WTC11 (cell line): ENCODE data around the gene IL11RA. TPM values are rescaled to one million over a fixed set of nuclear protein-coding genes. Genes with fewer than 3 reads are reported as not detected.

Experiments
- ATAC-seq: fragments of 200-7000 bp; cut with Tn5 transposase; 2 replicates; pipeline ENCODE4 v1.10.0; 2021; ENCODE audit warnings: mild to moderate bottlenecking, moderate library complexity
- CTCF ChIA-PET: fragments of 300-600 bp; sonication (Branson Sonifier 250); formaldehyde crosslinking; loops from one replicate; lab custom pipeline; 2021; ENCODE audit warnings: antibody characterized with exemption; lab: Charles Lee
- POLR2A ChIA-PET: fragments of 350-600 bp; sonication (Branson Sonifier 250); formaldehyde crosslinking; loops from one replicate; lab custom pipeline; 2021; ENCODE audit warnings: antibody characterized with exemption; lab: Charles Lee
- DNase-seq: peaks from one replicate; pipeline ENCODE4 v3.0.0; 2021; ENCODE audit warnings: low spot score
- H3K27ac Mint-ChIP-seq: 2 replicates; pipeline ENCODE4 v1.8.0; 2021; ENCODE audit warnings: mixed read lengths
- H3K27me3 Mint-ChIP-seq: 2 replicates; pipeline ENCODE4 v1.8.0; 2021; ENCODE audit warnings: low read depth, mild to moderate bottlenecking, moderate library complexity, mixed read lengths
- H3K36me3 Mint-ChIP-seq: 2 replicates; pipeline ENCODE4 v1.8.0; 2021; ENCODE audit warnings: mixed read lengths
- H3K4me1 Mint-ChIP-seq: 2 replicates; pipeline ENCODE4 v1.8.0; 2022; ENCODE audit warnings: mixed read lengths
- H3K4me3 Mint-ChIP-seq: 2 replicates; pipeline ENCODE4 v1.8.0; 2021; ENCODE audit warnings: mild to moderate bottlenecking, moderate library complexity, mixed read lengths
- H3K9me3 Mint-ChIP-seq: 2 replicates; pipeline ENCODE4 v1.8.0; 2021; ENCODE audit warnings: mixed read lengths
- AR ChIP-seq: fragments of 250-450 bp; sonication (Bioruptor Pico); IDR thresholded peaks from 2 replicates; pipeline ENCODE4 v1.9.0; 2021; ENCODE audit warnings: mild to moderate bottlenecking
- ELF4 ChIP-seq: sonication (generic); formaldehyde crosslinking; IDR thresholded peaks from 2 replicates; pipeline ENCODE4 v1.8.1; 2022; ENCODE audit warnings: low read depth, mild to moderate bottlenecking, moderate library complexity, missing genetic modification reagents
- FOXP4 ChIP-seq: sonication (generic); formaldehyde crosslinking; IDR thresholded peaks from 2 replicates; pipeline ENCODE4 v1.8.0; 2022; ENCODE audit warnings: mild to moderate bottlenecking, missing genetic modification reagents
- GABPB1 ChIP-seq: sonication (generic); formaldehyde crosslinking; IDR thresholded peaks from 2 replicates; pipeline ENCODE4 v1.8.1; 2023; ENCODE audit warnings: mild to moderate bottlenecking, missing genetic modification reagents
- HMGA2 ChIP-seq: fragments of 250-450 bp; sonication (Bioruptor Pico); IDR thresholded peaks from 2 replicates; pipeline ENCODE4 v1.4.0; 2021; ENCODE audit warnings: mild to moderate bottlenecking, moderate library complexity
- IRF2 ChIP-seq: sonication (generic); formaldehyde crosslinking; IDR thresholded peaks from 2 replicates; pipeline ENCODE4 v1.8.0; 2022; ENCODE audit warnings: low read depth, missing genetic modification reagents, borderline replicate concordance
- JUN ChIP-seq: sonication (generic); formaldehyde crosslinking; IDR thresholded peaks from 2 replicates; pipeline ENCODE4 v1.8.0; 2023; ENCODE audit warnings: mild to moderate bottlenecking, missing genetic modification reagents
- KAT7 ChIP-seq: sonication (generic); formaldehyde crosslinking; IDR thresholded peaks from 2 replicates; pipeline ENCODE4 v1.8.1; 2023; ENCODE audit warnings: missing genetic modification reagents, mild to moderate bottlenecking, borderline replicate concordance
- NR2C2 ChIP-seq: sonication (generic); formaldehyde crosslinking; IDR thresholded peaks from 2 replicates; pipeline ENCODE4 v1.8.0; 2022; ENCODE audit warnings: mild to moderate bottlenecking, missing genetic modification reagents
- RELA ChIP-seq: sonication (generic); formaldehyde crosslinking; IDR thresholded peaks from 2 replicates; pipeline ENCODE4 v1.8.1; 2022; ENCODE audit warnings: missing genetic modification reagents, mild to moderate bottlenecking, borderline replicate concordance
- RORB ChIP-seq: fragments of 250-450 bp; sonication (Bioruptor Pico); IDR thresholded peaks from 2 replicates; pipeline ENCODE4 v1.9.0; 2021; ENCODE audit warnings: mild to moderate bottlenecking
- SMAD3 ChIP-seq: sonication (generic); formaldehyde crosslinking; IDR thresholded peaks from 2 replicates; pipeline ENCODE4 v1.8.0; 2022; ENCODE audit warnings: missing genetic modification reagents, mild to moderate bottlenecking, borderline replicate concordance
- SOX15 ChIP-seq: fragments of 250-450 bp; sonication (Bioruptor Pico); IDR thresholded peaks from 2 replicates; pipeline ENCODE4 v1.9.0; 2021; ENCODE audit warnings: mild to moderate bottlenecking
- TEAD4 ChIP-seq: sonication (generic); formaldehyde crosslinking; IDR thresholded peaks from 2 replicates; pipeline ENCODE4 v1.8.0; 2022; ENCODE audit warnings: mild to moderate bottlenecking, missing genetic modification reagents
- ZNF219 ChIP-seq: sonication (generic); formaldehyde crosslinking; IDR thresholded peaks from 2 replicates; pipeline ENCODE4 v1.8.0; 2023; ENCODE audit warnings: missing genetic modification reagents, mild to moderate bottlenecking, borderline replicate concordance
- ZNF317 ChIP-seq: sonication (generic); formaldehyde crosslinking; IDR thresholded peaks from 2 replicates; pipeline ENCODE4 v1.8.1; 2023; ENCODE audit warnings: low read depth, mild to moderate bottlenecking, moderate library complexity, missing genetic modification reagents, borderline replicate concordance
- ZNF396 ChIP-seq: fragments of 250-450 bp; sonication (Bioruptor Pico); IDR thresholded peaks from 2 replicates; pipeline ENCODE4 v1.8.0; 2021; ENCODE audit warnings: mild to moderate bottlenecking, moderate library complexity, borderline replicate concordance
- total RNA-seq: library from RNA; stranded (reverse); gene quantifications from 3 replicates; pipeline ENCODE4 v1.2.3, GENCODE V29; 2021
- TF ChIP-seq, protein P1 (sequence below): sonication (generic); formaldehyde crosslinking; conservative IDR thresholded peaks from 2 replicates; pipeline ENCODE4 v1.8.1; 2022; ENCODE audit warnings: mild to moderate bottlenecking, missing genetic modification reagents
- TF ChIP-seq, protein P2 (sequence below): sonication (generic); formaldehyde crosslinking; conservative IDR thresholded peaks from 2 replicates; pipeline ENCODE4 v1.8.1; 2023; ENCODE audit warnings: mild to moderate bottlenecking, low read depth, missing genetic modification reagents, moderate library complexity

IL11RA gene
- total RNA-seq, 1 experiment from 2014 or later = 8.6 TPM

DNA sequence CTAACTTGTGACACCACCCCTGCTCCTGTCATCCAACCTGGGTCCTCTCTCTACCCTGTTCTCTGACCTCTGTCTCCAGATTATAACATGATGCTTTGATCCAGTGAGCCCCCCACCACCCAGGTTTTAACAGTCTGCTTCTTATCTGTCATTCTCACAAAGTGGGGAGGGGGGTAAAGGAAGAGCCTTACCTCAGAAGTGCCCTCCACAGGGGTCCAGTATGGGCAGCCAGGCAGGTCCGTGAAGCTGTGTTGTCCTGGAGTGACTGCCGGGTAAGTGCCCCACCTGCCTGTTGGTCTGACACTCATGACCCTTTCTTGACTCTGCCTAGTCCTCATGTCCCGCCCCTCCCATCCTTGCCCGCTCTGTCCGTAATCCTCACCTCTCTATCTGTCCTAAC is 3.4 kb downstream of the IL11RA start:
- ChIA-PET CTCF (interaction anchor here (0.7 to 2.6 kb wide), 5 partner anchors 9 to 46 kb away, joined by 3 to 12 read pairs (median 7); partner anchors contain the start of gene GALT), POLR2A (no interaction called here)
- H3K4me1 Mint-ChIP-seq = peaks cover 29% of the 10 kb centered on the region
- DNase-seq (no peak), ATAC-seq (no peak)
- no peak overlapping the region for H3K27ac Mint-ChIP-seq
- no peaks in the 10 kb centered on the region; the same call in 1 of the 2 replicates for H3K27me3 Mint-ChIP-seq
- TF ChIP-seq IRF2 (CRISPR knock-in tag) (no peak), SMAD3 (CRISPR knock-in tag) (no peak), FOXP4 (no peak), RELA (CRISPR knock-in tag) (no peak), KAT7 (no peak), AR (CRISPR knock-in tag) (no peak), TEAD4 (CRISPR knock-in tag) (no peak)
- TF ChIP-seq, protein P1, sequence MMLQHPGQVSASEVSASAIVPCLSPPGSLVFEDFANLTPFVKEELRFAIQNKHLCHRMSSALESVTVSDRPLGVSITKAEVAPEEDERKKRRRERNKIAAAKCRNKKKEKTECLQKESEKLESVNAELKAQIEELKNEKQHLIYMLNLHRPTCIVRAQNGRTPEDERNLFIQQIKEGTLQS = no peak
- TF ChIP-seq, protein P2, sequence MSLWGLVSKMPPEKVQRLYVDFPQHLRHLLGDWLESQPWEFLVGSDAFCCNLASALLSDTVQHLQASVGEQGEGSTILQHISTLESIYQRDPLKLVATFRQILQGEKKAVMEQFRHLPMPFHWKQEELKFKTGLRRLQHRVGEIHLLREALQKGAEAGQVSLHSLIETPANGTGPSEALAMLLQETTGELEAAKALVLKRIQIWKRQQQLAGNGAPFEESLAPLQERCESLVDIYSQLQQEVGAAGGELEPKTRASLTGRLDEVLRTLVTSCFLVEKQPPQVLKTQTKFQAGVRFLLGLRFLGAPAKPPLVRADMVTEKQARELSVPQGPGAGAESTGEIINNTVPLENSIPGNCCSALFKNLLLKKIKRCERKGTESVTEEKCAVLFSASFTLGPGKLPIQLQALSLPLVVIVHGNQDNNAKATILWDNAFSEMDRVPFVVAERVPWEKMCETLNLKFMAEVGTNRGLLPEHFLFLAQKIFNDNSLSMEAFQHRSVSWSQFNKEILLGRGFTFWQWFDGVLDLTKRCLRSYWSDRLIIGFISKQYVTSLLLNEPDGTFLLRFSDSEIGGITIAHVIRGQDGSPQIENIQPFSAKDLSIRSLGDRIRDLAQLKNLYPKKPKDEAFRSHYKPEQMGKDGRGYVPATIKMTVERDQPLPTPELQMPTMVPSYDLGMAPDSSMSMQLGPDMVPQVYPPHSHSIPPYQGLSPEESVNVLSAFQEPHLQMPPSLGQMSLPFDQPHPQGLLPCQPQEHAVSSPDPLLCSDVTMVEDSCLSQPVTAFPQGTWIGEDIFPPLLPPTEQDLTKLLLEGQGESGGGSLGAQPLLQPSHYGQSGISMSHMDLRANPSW (CRISPR knock-in tag) = no peak
- no peaks in the 10 kb centered on the region for H3K36me3 Mint-ChIP-seq
- no peaks in the 10 kb centered on the region for H3K9me3 Mint-ChIP-seq
- H3K4me3 Mint-ChIP-seq = no peak overlapping the region

DNA sequence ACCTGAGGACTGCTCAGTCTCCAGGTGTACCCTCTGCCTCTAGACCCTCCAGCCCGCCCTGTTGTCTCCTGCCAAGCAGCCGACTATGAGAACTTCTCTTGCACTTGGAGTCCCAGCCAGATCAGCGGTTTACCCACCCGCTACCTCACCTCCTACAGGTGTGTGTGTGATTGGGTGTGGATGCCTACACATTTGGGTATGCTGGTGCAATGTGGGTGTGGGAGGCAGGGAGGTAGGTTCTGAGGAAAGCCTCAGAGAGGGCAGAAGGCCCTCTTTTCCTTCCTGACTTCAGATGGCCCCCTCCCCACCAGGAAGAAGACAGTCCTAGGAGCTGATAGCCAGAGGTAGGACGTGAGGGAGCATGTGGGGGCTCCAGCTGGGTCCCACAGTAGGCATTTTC is 5.0 kb downstream of the IL11RA start:
- TF ChIP-seq JUN (CRISPR knock-in tag) (no peak), ZNF317 (CRISPR knock-in tag) (no peak), ZNF396 (CRISPR knock-in tag) (no peak), HMGA2 (CRISPR knock-in tag) (no peak), RORB (CRISPR knock-in tag) (no peak), NR2C2 (CRISPR knock-in tag) (no peak), ZNF219 (no peak), SOX15 (CRISPR knock-in tag) (no peak), FOXP4 (no peak), GABPB1 (CRISPR knock-in tag) (no peak), ELF4 (CRISPR knock-in tag) (no peak)
- Mint-ChIP-seq H3K4me3 (no peak overlapping the region), H3K36me3 (no peaks in the 10 kb centered on the region), H3K4me1 (peaks cover 23% of the 10 kb centered on the region), H3K27ac (no peak overlapping the region), H3K9me3 (no peaks in the 10 kb centered on the region), H3K27me3 (peaks cover 6% of the 10 kb centered on the region)
- ChIA-PET CTCF (interaction anchor here (1.0 to 2.6 kb wide), 4 partner anchors 8 to 94 kb away, joined by 3 to 12 read pairs (median 9); partner anchors contain the start of gene GALT), POLR2A (no interaction called here)
- no peak for DNase-seq
- ATAC-seq = no peak
